Fibroblast of lung (primary cell): ENCODE measurements around the gene TNFRSF18. TPM values are rescaled to one million over a fixed set of nuclear protein-coding genes. Genes with fewer than 3 reads are reported as not detected.

Experiments
- DNase-seq, 2 donors: peaks; one replicate each; pipeline versions ENCODE4 v3.0.0 to v3.0.0-alpha.2; 2010; ENCODE audit warnings: low read depth in 2 of 2
- H2AFZ ChIP-seq: 2 replicates; pipeline ENCODE4 v1.5.1; 2012; ENCODE audit warnings: low read length, control low read depth, inconsistent platforms
- H3K27ac ChIP-seq: 2 replicates; pipeline ENCODE4 v1.5.1; 2011; ENCODE audit warnings: low read length, control low read depth; ENCODE audit not compliant: insufficient read depth
- H3K27me3 ChIP-seq: 2 replicates; pipeline ENCODE4 v1.5.1; 2011; ENCODE audit warnings: mild to moderate bottlenecking, low read length; ENCODE audit not compliant: control insufficient read depth, insufficient read depth
- H3K36me3 ChIP-seq: 2 replicates; pipeline ENCODE4 v1.5.1; 2011; ENCODE audit warnings: low read length; ENCODE audit not compliant: control insufficient read depth, insufficient read depth
- H3K4me1 ChIP-seq: 2 replicates; pipeline ENCODE4 v1.5.1; 2011; ENCODE audit warnings: low read length; ENCODE audit not compliant: control insufficient read depth, insufficient read depth; ENCODE audit errors: extremely low read depth
- H3K4me2 ChIP-seq: 2 replicates; pipeline ENCODE4 v1.5.1; 2011; ENCODE audit warnings: low read length, control low read depth; ENCODE audit not compliant: insufficient read depth; ENCODE audit errors: extremely low read depth
- H3K4me3 ChIP-seq, 4 experiments: fragments of 200-600 bp in 1 of 4; sonication (generic) in 1 of 4; replicated peaks in 1 of 4; 2 replicates each; pipeline ENCODE4 v1.5.1; 2011 to 2016; ENCODE audit warnings: low read length in 4 of 4, low read depth in 3 of 4, mild to moderate bottlenecking in 3 of 4, control low read depth in 2 of 4, inconsistent platforms in 1 of 4, mixed read lengths in 1 of 4; ENCODE audit not compliant: insufficient read depth in 1 of 4; ENCODE audit errors: control extremely low read depth in 1 of 4
- H3K79me2 ChIP-seq: 2 replicates; pipeline ENCODE4 v1.5.1; 2012; ENCODE audit warnings: mild to moderate bottlenecking, low read length, inconsistent platforms; ENCODE audit not compliant: control insufficient read depth, insufficient read depth
- H3K9ac ChIP-seq: 2 replicates; pipeline ENCODE4 v1.5.1; 2011; ENCODE audit warnings: mild to moderate bottlenecking, low read length, control low read depth; ENCODE audit not compliant: insufficient read depth
- H3K9me3 ChIP-seq: 2 replicates; pipeline ENCODE4 v1.5.1; 2012; ENCODE audit warnings: low read depth, low read length; ENCODE audit not compliant: control insufficient read depth, insufficient read depth
- H4K20me1 ChIP-seq: 2 replicates; pipeline ENCODE4 v1.5.1; 2011; ENCODE audit warnings: low read length; ENCODE audit not compliant: control insufficient read depth, insufficient read depth; ENCODE audit errors: extremely low read depth
- EZH2 ChIP-seq: IDR thresholded peaks from 2 replicates; pipeline ENCODE4 v1.5.1; 2012; ENCODE audit warnings: low read length, control low read depth, mild to moderate bottlenecking; ENCODE audit errors: missing control alignments
- polyA plus RNA-seq, 2 donors: library from polyadenylated mRNA; depleted of rRNA in 1 of 2; stranded (reverse) in 1 of 2; unstranded in 1 of 2; fragments of >200 nt; gene quantifications; 2 replicates each; pipeline ENCODE4 v1.2.1, GENCODE V29; 2011 to 2012; ENCODE audit warnings: missing spikeins in 1 of 2
- total RNA-seq: library from RNA; depleted of rRNA; stranded (reverse); fragments of >200 nt; gene quantifications from 2 replicates; pipeline ENCODE4 v1.2.1, GENCODE V29; 2014
- TF ChIP-seq, protein P1 (sequence below), 2 donors: IDR thresholded peaks in 1 of 2; conservative IDR thresholded peaks in 1 of 2; 1 replicate in 1 of 2; 2 replicates in 1 of 2; pipeline ENCODE4 v1.5.1; 2011 to 2012; ENCODE audit warnings: low read length in 2 of 2, control low read depth in 1 of 2, inconsistent platforms in 1 of 2, low read depth in 1 of 2, mild to moderate bottlenecking in 1 of 2

The TNFRSF18 gene
- total and polyA plus RNA-seq, 2 donors (not counting 1 experiment from before 2014, with no cell fraction given): 1.3 TPM; not detected in 1

DNA sequence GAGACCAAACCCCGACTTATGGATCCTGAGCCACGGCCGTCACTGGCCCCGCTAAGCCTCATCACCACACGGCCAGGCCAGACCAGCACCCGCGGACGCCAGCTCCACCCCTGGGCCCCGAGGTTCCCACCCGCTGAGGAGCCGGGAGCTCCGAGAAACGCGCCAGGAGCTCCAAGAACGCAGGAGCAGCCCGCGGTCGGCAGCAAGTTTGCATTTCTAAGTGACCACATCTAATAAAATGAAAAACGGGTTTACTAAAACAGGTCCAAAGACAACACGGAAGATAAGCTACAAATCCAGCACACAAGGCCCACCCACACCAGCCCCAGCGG, 48.2 kb upstream of the TNFRSF18 start:
- no peaks in the 10 kb centered on the region for H3K9me3 ChIP-seq
- H3K36me3 ChIP-seq: peaks cover 30% of the 10 kb centered on the region
- no peak overlapping the region for H3K4me3 ChIP-seq
- TF ChIP-seq, protein P1, sequence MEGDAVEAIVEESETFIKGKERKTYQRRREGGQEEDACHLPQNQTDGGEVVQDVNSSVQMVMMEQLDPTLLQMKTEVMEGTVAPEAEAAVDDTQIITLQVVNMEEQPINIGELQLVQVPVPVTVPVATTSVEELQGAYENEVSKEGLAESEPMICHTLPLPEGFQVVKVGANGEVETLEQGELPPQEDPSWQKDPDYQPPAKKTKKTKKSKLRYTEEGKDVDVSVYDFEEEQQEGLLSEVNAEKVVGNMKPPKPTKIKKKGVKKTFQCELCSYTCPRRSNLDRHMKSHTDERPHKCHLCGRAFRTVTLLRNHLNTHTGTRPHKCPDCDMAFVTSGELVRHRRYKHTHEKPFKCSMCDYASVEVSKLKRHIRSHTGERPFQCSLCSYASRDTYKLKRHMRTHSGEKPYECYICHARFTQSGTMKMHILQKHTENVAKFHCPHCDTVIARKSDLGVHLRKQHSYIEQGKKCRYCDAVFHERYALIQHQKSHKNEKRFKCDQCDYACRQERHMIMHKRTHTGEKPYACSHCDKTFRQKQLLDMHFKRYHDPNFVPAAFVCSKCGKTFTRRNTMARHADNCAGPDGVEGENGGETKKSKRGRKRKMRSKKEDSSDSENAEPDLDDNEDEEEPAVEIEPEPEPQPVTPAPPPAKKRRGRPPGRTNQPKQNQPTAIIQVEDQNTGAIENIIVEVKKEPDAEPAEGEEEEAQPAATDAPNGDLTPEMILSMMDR (conservative IDR thresholded peaks at IDR 0.05 in 1 of 2, IDR thresholded peaks at IDR 0.05 in 1 of 2; ENCODE audit: low read depth in 1 of 2, low read length in 2 of 2): no peak
- no peak for TF ChIP-seq EZH2
- no peak overlapping the region for H2AFZ ChIP-seq
- peaks cover 2% of the 10 kb centered on the region for H3K4me1 ChIP-seq
- no peaks in the 10 kb centered on the region for H3K27me3 ChIP-seq
- H3K4me2 ChIP-seq: no peak overlapping the region
- no peaks in the 10 kb centered on the region for H4K20me1 ChIP-seq
- H3K27ac ChIP-seq: no peak overlapping the region
- DNase-seq: peak in 1 of 2 donors; percentile 47
- peaks cover 14% of the 10 kb centered on the region for H3K79me2 ChIP-seq
- no peak overlapping the region for H3K9ac ChIP-seq

DNA sequence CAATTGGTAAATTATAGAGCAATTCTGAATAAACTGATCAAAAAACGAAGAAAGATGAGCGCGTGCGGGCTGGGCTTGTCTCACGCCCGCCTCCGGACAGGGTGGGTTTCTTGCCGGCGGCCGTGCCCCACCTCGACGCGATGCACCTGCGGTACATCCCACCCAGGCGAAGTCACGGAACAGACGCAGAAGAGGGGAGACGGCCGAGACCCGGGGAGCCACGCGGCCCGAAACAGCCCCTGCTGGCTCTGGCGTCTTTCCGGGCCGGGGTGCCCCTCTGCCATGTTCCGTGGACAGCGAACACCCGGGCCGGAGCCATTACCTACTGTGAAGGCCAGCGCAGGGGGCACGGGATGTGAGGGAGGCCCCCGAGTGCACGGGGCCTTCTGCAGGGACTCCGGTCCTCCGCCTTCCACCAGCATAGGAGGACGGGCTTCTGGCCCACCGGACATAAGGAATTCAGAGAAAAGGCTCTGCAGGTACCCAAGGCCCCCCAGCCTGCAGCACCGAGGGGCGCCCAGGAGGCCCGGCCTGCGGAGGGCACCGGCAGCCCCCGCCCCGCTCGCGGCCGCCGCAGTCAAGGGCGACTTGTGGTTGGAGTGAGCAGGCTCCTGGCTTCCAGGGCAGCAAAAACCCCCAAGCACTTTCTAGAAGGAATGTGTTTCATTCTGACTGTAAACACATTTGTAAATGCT, 47.7 kb upstream of the TNFRSF18 start:
- TF ChIP-seq, protein P1 (conservative IDR thresholded peaks at IDR 0.05 in 1 of 2, IDR thresholded peaks at IDR 0.05 in 1 of 2; ENCODE audit: low read depth in 1 of 2, low read length in 2 of 2): no peak
- TF ChIP-seq EZH2: no peak
- Histone ChIP-seq H4K20me1 (no peaks in the 10 kb centered on the region), H2AFZ (no peak overlapping the region), H3K27ac (no peak overlapping the region), H3K27me3 (no peaks in the 10 kb centered on the region), H3K4me3 (no peak overlapping the region), H3K9me3 (no peaks in the 10 kb centered on the region), H3K36me3 (peaks cover 27% of the 10 kb centered on the region), H3K4me1 (peaks cover 2% of the 10 kb centered on the region), H3K9ac (no peak overlapping the region), H3K79me2 (peaks cover 11% of the 10 kb centered on the region), H3K4me2 (no peak overlapping the region)
- no peak for DNase-seq

- Histone ChIP-seq H3K4me1 (no peaks in the 10 kb centered on the region), H2AFZ (no peak overlapping the region), H3K27me3 (no peaks in the 10 kb centered on the region), H4K20me1 (no peaks in the 10 kb centered on the region), H3K9me3 (no peaks in the 10 kb centered on the region), H3K9ac (no peak overlapping the region), H3K4me2 (no peak overlapping the region), H3K4me3 (no peak overlapping the region), H3K27ac (no peak overlapping the region), H3K36me3 (peaks cover 23% of the 10 kb centered on the region), H3K79me2 (peaks cover 5% of the 10 kb centered on the region)
- TF ChIP-seq, protein P1 (conservative IDR thresholded peaks at IDR 0.05 in 1 of 2, IDR thresholded peaks at IDR 0.05 in 1 of 2; ENCODE audit: low read depth in 1 of 2, low read length in 2 of 2): no peak
- no peak for TF ChIP-seq EZH2
- no peak for DNase-seq
Measured at GRCh38 chr1:1253314-1253713, 46.9 kb upstream of the TNFRSF18 start.
